DND-41 (cell line): ENCODE measurements around the gene STRN4.
A peak's percentile ranks its signal among the peaks of the same experiment; 100 is the strongest.

ENCODE experiments used
- CTCF ChIP-seq: IDR thresholded peaks from 2 replicates; pipeline ENCODE4 v1.5.1; 2012; ENCODE audit warnings: borderline replicate concordance, low read length, moderate library complexity, mild to moderate bottlenecking; ENCODE audit not compliant: poor library complexity, severe bottlenecking; ENCODE audit errors: extremely low read depth
- EZH2 ChIP-seq: IDR thresholded peaks from 3 replicates; pipeline ENCODE4 v1.6.1; 2012; ENCODE audit warnings: borderline replicate concordance, low read depth, mild to moderate bottlenecking, moderate library complexity, low read length, inconsistent platforms; ENCODE audit not compliant: severe bottlenecking

GRCh38 chr19:46704379-46705076 lies 41.7 kb downstream of the STRN4 start:
- peak; percentile 95 for TF ChIP-seq CTCF
- TF ChIP-seq EZH2 = no peak
